Midbrain (tissue), 1 donor: Measurements from ENCODE around the gene IQCF6.
"Not testable (repeated sequence)": the region's sequence is repeated elsewhere in the genome, so short reads cannot be mapped to it uniquely, and the experiment has no call there.

ENCODE experiments used
- DNase-seq: peaks from one replicate; lab custom pipeline; 2025; lab: John Stamatoyannopoulos, UW

The IQCF6 gene

GRCh38 chr3:51759203-51759602, 19.8 kb downstream of the IQCF6 start:
- DNase-seq = no peak

GRCh38 chr3:51753763-51754750, 25.0 kb downstream of the IQCF6 start:
- DNase-seq = not testable (repeated sequence)

- DNase-seq = no peak
These were observed 27.8 kb downstream of the IQCF6 start for GRCh38 chr3:51751287-51751686.

GRCh38 chr3:51750878-51751277, 28.2 kb downstream of the IQCF6 start:
- DNase-seq = no peak

GRCh38 chr3:51748327-51748726, 30.7 kb downstream of the IQCF6 start:
- DNase-seq = no peak

GRCh38 chr3:51747840-51748239, 31.2 kb downstream of the IQCF6 start:
- DNase-seq = no peak

GRCh38 chr3:51742978-51743377, 36.1 kb downstream of the IQCF6 start:
- DNase-seq = not testable (repeated sequence)

GRCh38 chr3:51742320-51742719, 36.7 kb downstream of the IQCF6 start:
- not testable (repeated sequence) for DNase-seq

- no peak for DNase-seq
These were observed 39.9 kb downstream of the IQCF6 start for GRCh38 chr3:51739110-51739509.

GRCh38 chr3:51735950-51736349, 43.1 kb downstream of the IQCF6 start:
- DNase-seq = no peak

GRCh38 chr3:51735039-51735438, 44.0 kb downstream of the IQCF6 start:
- no peak for DNase-seq

GRCh38 chr3:51734572-51734907, 44.5 kb downstream of the IQCF6 start:
- DNase-seq = no peak

GRCh38 chr3:51733859-51734571, 45.0 kb downstream of the IQCF6 start:
- DNase-seq = no peak

GRCh38 chr3:51729042-51729633, 49.9 kb downstream of the IQCF6 start:
- no peak for DNase-seq
